Activated naive CD8-positive, alpha-beta T cell treated with anti-CD3 and anti-CD28 coated beads, Interleukin-2, amount 50 U/mL, for 16 hours (primary cell): ENCODE results near the gene GAGE10.

Experiments used
- DNase-seq: peaks from one replicate; pipeline ENCODE4 v3.0.0-alpha.2; 2020; ENCODE audit warnings: low read depth, low spot score

The GAGE10 gene

GRCh38 chrX:49303346-49303745 is at the start of gene GAGE10:
Gene GAGE10, plus strand, starts transcription at chrX:49303646. Its CDS starts 1,214 bp downstream, at chrX:49304860.
- no peak for DNase-seq

- no peak for DNase-seq
These were observed 48.8 kb upstream of the GAGE10 start for GRCh38 chrX:49254639-49255038.

GRCh38 chrX:49256268-49256995 is 47.0 kb upstream of the GAGE10 start:
- no peak for DNase-seq

GRCh38 chrX:49257074-49257790 is 46.2 kb upstream of the GAGE10 start:
- no peak for DNase-seq

- no peak for DNase-seq
These were observed 45.3 kb upstream of the GAGE10 start for GRCh38 chrX:49257846-49258748.

- DNase-seq, result no peak
These were observed 44.7 kb upstream of the GAGE10 start for GRCh38 chrX:49258749-49259124.

GRCh38 chrX:49260221-49260985 is 43.0 kb upstream of the GAGE10 start:
- no peak for DNase-seq

- DNase-seq, result no peak
These were observed 40.8 kb upstream of the GAGE10 start for GRCh38 chrX:49262603-49263002.

- DNase-seq, result no peak
These were observed 39.8 kb upstream of the GAGE10 start for GRCh38 chrX:49263631-49264030.

- no peak for DNase-seq
These were observed 39.0 kb upstream of the GAGE10 start, which contains the start of gene FOXP3 for GRCh38 chrX:49264460-49264859. Gene FOXP3, minus strand, starts transcription at chrX:49264710. Its CDS starts 6,205 bp downstream, at chrX:49258505.

- no peak for DNase-seq
These were observed 36.7 kb upstream of the GAGE10 start for GRCh38 chrX:49266523-49267445.

GRCh38 chrX:49268702-49269009 is 34.8 kb upstream of the GAGE10 start:
- DNase-seq, result no peak

GRCh38 chrX:49269010-49269766 is 34.3 kb upstream of the GAGE10 start:
- DNase-seq, result peak; percentile 90

- DNase-seq, result no peak
These were observed 33.6 kb upstream of the GAGE10 start, which contains the start of gene PPP1R3F for GRCh38 chrX:49269767-49270248. Gene PPP1R3F, plus strand, starts transcription at chrX:49269793. Its CDS starts 77 bp downstream, at chrX:49269870.

GRCh38 chrX:49270249-49270921 is 33.1 kb upstream of the GAGE10 start:
- no peak for DNase-seq

GRCh38 chrX:49271341-49271740 is 32.1 kb upstream of the GAGE10 start:
- no peak for DNase-seq

- DNase-seq, result no peak
These were observed 31.0 kb upstream of the GAGE10 start for GRCh38 chrX:49272421-49272820.

GRCh38 chrX:49273181-49273727 is 30.2 kb upstream of the GAGE10 start:
- DNase-seq, result peak; percentile 7
